Esophagus (tissue), 2 donors: Measurements from ENCODE around the gene WAPL. TPM values are rescaled to one million over a fixed set of nuclear protein-coding genes. Genes with fewer than 3 reads are reported as not detected.
"Not testable (repeated sequence)": the region's sequence is repeated elsewhere in the genome, so short reads cannot be mapped to it uniquely, and the experiment has no call there.

Experiments used
- H3K27ac ChIP-seq, 2 donors: one replicate each; pipeline ENCODE4 v1.5.1; 2013; ENCODE audit warnings: low read depth in 2 of 2, mild to moderate bottlenecking in 2 of 2, inconsistent platforms in 1 of 2, low read length in 1 of 2, moderate library complexity in 1 of 2
- H3K27me3 ChIP-seq, 2 donors: one replicate each; pipeline ENCODE4 v1.6.1; 2013; ENCODE audit warnings: low read length in 2 of 2, control low read depth in 1 of 2, mild to moderate bottlenecking in 1 of 2; ENCODE audit not compliant: insufficient read depth in 2 of 2, control insufficient read depth in 1 of 2
- H3K36me3 ChIP-seq, 2 donors: one replicate each; pipeline ENCODE4 v1.6.1; 2013; ENCODE audit warnings: low read length in 1 of 2; ENCODE audit not compliant: control insufficient read depth in 2 of 2, insufficient read depth in 2 of 2
- H3K4me1 ChIP-seq, 2 donors: one replicate each; pipeline ENCODE4 v1.6.1; 2013; ENCODE audit warnings: low read length in 1 of 2; ENCODE audit not compliant: control insufficient read depth in 2 of 2, insufficient read depth in 2 of 2
- H3K4me3 ChIP-seq, 2 donors: one replicate each; pipeline ENCODE4 v1.5.1; 2013; ENCODE audit warnings: low read length in 2 of 2, mild to moderate bottlenecking in 2 of 2, low read depth in 1 of 2, moderate library complexity in 1 of 2
- H3K9me3 ChIP-seq, 2 donors: one replicate each; pipeline ENCODE4 v1.6.1; 2013; ENCODE audit warnings: mild to moderate bottlenecking in 2 of 2, low read depth in 1 of 2, low read length in 1 of 2, moderate library complexity in 1 of 2; ENCODE audit not compliant: control insufficient read depth in 2 of 2, insufficient read depth in 1 of 2
- WGBS, 2 donors: extraction: QIAGEN DNeasy Blood & Tissue Kit; methylation state at CpG; one replicate each; pipeline ENCODE4 v1.1.7; 2013; 5-methylcytosine and 5-hydroxymethylcytosine counted together
- polyA plus RNA-seq, 2 donors: library from polyadenylated mRNA; stranded (reverse); fragments of 200-250 nt; gene quantifications; one replicate each; pipeline ENCODE4 v1.2.3, GENCODE V29; 2013
- donor health status: healthy with polysubstance abuse.
- donor health status: Bipolar disorder and iron deficiency.

The WAPL gene
- polyA plus RNA-seq, 2 donors: 9.9 to 13.5 TPM

GRCh38 chr10:86393862-86394455 lies 127.6 kb downstream of the WAPL start:
- Histone ChIP-seq H3K9me3 (no peaks in the 10 kb centered on the region), H3K4me3 (no peak overlapping the region), H3K36me3 (no peaks in the 10 kb centered on the region), H3K27ac (no peak overlapping the region), H3K4me1 (peaks cover 0 to 5% of the 10 kb centered on the region in 2 donors), H3K27me3 (no peaks in the 10 kb centered on the region)
- 41 to 52% methylated on average over 10 of the region's 10 CpGs for WGBS, 2 donors

DNA sequence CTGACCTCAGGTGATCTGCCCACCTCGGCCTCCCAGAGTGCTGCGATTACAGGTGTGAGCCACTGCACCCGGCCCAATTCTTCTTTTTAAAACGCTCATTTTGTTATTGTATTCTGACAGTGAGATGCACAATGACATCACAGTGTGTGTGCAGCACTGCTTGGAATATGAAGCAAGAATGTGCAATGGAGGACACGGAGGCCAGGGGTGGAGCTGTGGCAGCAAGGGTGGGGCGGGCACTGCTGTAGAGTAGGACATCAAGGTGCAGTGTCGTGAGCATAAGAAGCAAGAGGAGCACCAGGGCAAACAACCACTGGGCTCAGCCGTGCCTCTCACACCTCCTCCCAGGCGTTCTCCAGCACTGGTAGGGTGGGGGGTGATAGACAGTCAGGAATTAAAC lies 128.2 kb downstream of the WAPL start:
- Histone ChIP-seq H3K27ac (no peak overlapping the region), H3K4me3 (no peak overlapping the region), H3K36me3 (no peaks in the 10 kb centered on the region), H3K9me3 (no peaks in the 10 kb centered on the region), H3K4me1 (peaks cover 0 to 5% of the 10 kb centered on the region in 2 donors), H3K27me3 (no peaks in the 10 kb centered on the region)
- 60 to 69% methylated on average over 9 of the region's 9 CpGs for WGBS, 2 donors

DNA sequence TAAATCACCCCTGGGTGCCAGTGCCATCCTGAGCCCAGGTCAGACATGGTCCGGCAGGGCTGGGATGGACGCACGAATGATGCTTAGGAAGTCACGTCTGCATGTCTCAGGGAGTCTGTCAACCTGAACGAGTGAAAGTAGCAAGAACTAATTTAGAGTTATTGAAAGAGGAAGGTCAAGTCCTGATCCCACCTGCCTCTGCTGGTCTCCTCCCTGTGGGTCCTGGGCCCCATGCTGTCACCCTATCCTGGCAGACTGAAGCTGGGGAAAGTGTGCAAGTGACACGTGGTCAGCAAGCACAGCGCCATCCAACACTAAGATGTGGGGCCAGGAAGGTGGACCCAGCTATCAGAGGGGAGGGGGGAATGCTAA lies 128.9 kb downstream of the WAPL start:
- Histone ChIP-seq H3K36me3 (no peaks in the 10 kb centered on the region), H3K27me3 (peaks cover 0 to 3% of the 10 kb centered on the region in 2 donors)

GRCh38 chr10:86391986-86392722 lies 129.4 kb downstream of the WAPL start:
- no peak overlapping the region for H3K4me3 ChIP-seq
- peaks cover 0 to 5% of the 10 kb centered on the region in 2 donors for H3K27me3 ChIP-seq
- H3K9me3 ChIP-seq: no peaks in the 10 kb centered on the region
- H3K27ac ChIP-seq: no peak overlapping the region
- peaks cover 0 to 2% of the 10 kb centered on the region in 2 donors for H3K36me3 ChIP-seq
- WGBS, 2 donors: 78% methylated on average over 12 of the region's 12 CpGs
- peaks cover 0 to 5% of the 10 kb centered on the region in 2 donors for H3K4me1 ChIP-seq

More for the DNA sequence above, 128.9 kb downstream of the WAPL start:
- peaks cover 0 to 5% of the 10 kb centered on the region in 2 donors for H3K4me1 ChIP-seq
- no peak overlapping the region for H3K4me3 ChIP-seq
- 83 to 87% methylated on average over 7 of the region's 7 CpGs for WGBS, 2 donors
- H3K9me3 ChIP-seq: no peaks in the 10 kb centered on the region
- no peak overlapping the region for H3K27ac ChIP-seq

DNA sequence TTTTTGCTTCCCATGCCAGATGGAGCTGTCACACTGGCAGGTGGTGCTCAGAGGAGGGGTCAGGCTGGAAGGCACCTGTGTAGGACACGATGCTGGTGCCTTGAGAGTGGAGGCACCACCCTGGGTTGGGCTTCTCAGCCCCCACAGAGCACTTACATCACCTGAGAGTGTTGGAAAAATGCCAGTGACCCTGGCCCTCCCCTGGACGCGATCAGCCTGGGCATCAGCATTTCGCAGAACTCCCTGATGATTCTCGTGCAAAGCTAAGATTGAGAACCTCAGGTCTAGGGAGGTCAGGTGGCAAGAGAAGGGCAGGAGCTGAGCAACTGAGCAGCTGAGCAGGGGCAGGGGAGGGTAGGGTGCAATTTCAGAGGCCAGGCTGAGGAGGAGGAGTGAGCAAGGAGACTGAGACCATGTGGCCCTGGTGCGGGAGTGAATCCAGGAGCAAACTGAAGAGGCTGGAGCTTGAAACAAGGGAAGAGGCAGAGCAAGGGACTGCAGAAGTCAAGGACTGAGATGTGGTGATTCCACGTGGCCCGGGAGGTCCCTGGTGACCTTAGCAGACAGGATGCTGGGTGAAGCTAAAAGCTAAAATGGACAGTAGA lies 130.3 kb downstream of the WAPL start:
- Histone ChIP-seq H3K27ac (no peak overlapping the region), H3K27me3 (peaks cover 0 to 5% of the 10 kb centered on the region in 2 donors), H3K4me1 (peaks cover 0 to 5% of the 10 kb centered on the region in 2 donors), H3K36me3 (peaks cover 0 to 2% of the 10 kb centered on the region in 2 donors), H3K9me3 (no peaks in the 10 kb centered on the region), H3K4me3 (no peak overlapping the region)
- 83 to 87% methylated on average over 8 of the region's 8 CpGs for WGBS, 2 donors

DNA sequence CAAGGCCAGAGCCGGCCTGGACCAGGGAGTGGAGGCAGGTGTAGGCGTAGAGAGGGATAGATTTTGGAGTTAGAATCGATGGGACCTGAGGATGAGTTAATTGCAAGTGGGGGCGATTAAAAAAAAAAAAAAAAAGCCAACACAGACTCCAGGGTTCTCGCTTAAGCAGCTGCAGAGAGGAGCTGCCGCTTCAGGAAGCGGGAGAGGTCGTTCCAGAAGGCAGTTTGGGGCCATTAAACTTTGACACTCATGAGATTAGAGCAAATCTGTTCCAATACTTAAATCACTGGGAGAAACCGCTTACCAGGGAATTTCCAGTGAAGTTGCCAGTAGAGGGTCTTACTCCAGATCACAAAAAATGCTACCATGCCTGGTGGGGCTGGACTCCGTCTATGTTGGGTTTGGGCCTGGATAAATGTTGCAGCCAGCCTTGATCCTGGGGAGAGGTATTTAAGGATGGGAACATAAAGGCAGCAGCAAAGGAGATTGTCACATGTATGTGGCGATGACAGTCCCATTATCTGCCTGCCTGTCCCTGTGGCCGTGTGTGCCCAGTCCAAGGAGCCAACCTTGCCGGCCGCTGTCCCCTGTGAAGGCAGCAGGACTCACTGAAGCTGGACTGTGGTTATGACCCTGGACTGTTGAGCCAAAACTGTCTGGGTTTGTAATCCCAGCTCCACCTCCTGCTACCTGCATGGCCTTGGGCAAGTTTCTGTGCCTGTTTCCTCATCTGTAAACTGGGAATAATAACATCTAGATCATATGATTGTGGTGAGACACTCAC lies 131.1 kb downstream of the WAPL start:
- no peak overlapping the region for H3K27ac ChIP-seq
- H3K4me1 ChIP-seq: peaks cover 0 to 5% of the 10 kb centered on the region in 2 donors
- peaks cover 0 to 5% of the 10 kb centered on the region in 2 donors for H3K27me3 ChIP-seq
- peaks cover 0 to 2% of the 10 kb centered on the region in 2 donors for H3K36me3 ChIP-seq
- no peak overlapping the region for H3K4me3 ChIP-seq
- WGBS, 2 donors: 86 to 90% methylated on average over 14 of the region's 14 CpGs
- no peaks in the 10 kb centered on the region for H3K9me3 ChIP-seq

DNA sequence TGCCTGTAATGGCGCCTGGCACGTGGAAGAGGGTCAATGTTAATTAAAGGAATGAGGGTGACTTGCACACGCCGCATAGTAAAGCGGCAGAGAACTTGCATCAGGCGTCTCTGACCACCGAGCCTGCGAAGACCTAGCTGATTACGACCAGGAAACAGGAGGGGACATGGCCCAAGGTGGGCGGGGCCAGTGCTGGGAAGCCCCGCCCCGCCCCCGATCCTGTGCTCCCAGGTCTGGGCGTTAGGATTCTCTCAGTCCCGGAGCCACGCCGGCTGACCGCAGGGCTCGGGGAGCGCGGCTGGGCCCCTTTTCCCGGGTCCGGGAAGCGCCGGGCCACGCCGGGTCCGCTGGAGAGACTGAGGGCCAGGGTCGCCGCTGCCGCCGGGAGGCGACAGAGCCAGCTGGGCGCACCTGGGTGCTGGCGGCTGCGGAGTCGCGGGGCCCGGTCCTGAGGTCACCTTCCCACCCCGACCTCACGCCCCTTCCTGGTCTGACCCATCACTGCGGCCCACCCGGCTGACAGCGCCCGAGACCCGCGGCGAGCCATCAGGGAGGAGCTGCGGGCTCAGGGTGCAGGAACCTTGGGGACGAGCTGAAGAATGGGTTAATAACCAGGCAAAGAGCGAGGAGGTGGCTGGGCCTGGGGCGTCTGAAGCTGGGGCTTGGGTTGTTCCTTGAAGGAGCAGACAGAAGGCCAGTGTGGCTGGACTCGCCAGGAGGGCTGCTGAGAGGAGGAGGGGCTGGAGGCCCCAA lies 132.0 kb downstream of the WAPL start:
- Histone ChIP-seq H3K27me3 (peaks cover 0 to 5% of the 10 kb centered on the region in 2 donors), H3K4me1 (peaks cover 0 to 5% of the 10 kb centered on the region in 2 donors), H3K27ac (no peak overlapping the region), H3K36me3 (peaks cover 0 to 2% of the 10 kb centered on the region in 2 donors), H3K4me3 (peak overlapping the region; percentile 2 to 30), H3K9me3 (no peaks in the 10 kb centered on the region)
- 17 to 22% methylated on average over 47 to 53 of the region's 53 CpGs for WGBS, 2 donors

GRCh38 chr10:86389109-86389440 lies 132.5 kb downstream of the WAPL start:
- not testable (repeated sequence) for H3K27me3 ChIP-seq, H3K9me3 ChIP-seq, H3K4me1 ChIP-seq, H3K4me3 ChIP-seq, H3K27ac ChIP-seq, H3K36me3 ChIP-seq
- 36 to 39% methylated on average over 12 of the region's 12 CpGs for WGBS, 2 donors
